HL-60 (cell line): ENCODE measurements around the gene APOE.

Source experiments
- DNase-seq, 2 experiments: peaks; one replicate each; pipeline ENCODE4 v3.0.0-alpha.2; 2010 to 2020; ENCODE audit warnings: low read depth in 1 of 2, low spot score in 1 of 2
- H3K27ac ChIP-seq: fragments of 250-450 bp; sonication (Bioruptor Pico); replicated peaks from 2 replicates; pipeline ENCODE4 v1.5.1; 2020; ENCODE audit warnings: mild to moderate bottlenecking, moderate library complexity
- H3K27me3 ChIP-seq: fragments of 250-450 bp; sonication (Bioruptor Pico); 2 replicates; pipeline ENCODE4 v1.5.1; 2021; ENCODE audit warnings: mild to moderate bottlenecking, moderate library complexity; ENCODE audit not compliant: insufficient read depth, poor library complexity, severe bottlenecking
- H3K4me3 ChIP-seq: replicated peaks from 2 replicates; pipeline ENCODE4 v1.5.1; 2011; ENCODE audit warnings: mild to moderate bottlenecking, control low read depth, low read length; ENCODE audit not compliant: insufficient read depth
- GABPA ChIP-seq: IDR thresholded peaks from 2 replicates; pipeline ENCODE4 v1.6.1; 2012; ENCODE audit warnings: low read depth
- POLR2AphosphoS5 ChIP-seq: IDR thresholded peaks from 2 replicates; pipeline ENCODE4 v1.6.1; 2012; ENCODE audit warnings: low read depth
- SPI1 ChIP-seq: IDR thresholded peaks from 2 replicates; pipeline ENCODE4 v1.6.1; 2012; ENCODE audit warnings: low read depth, mild to moderate bottlenecking, borderline replicate concordance
- TF ChIP-seq, protein P1 (sequence below): IDR thresholded peaks from 2 replicates; pipeline ENCODE4 v1.6.1; 2012; ENCODE audit warnings: low read depth; ENCODE audit not compliant: insufficient replicate concordance
- TF ChIP-seq, protein P2 (sequence below): IDR thresholded peaks from one replicate; pipeline ENCODE4 v1.5.1; 2011; ENCODE audit warnings: low read length, control low read depth, inconsistent platforms; ENCODE audit not compliant: insufficient read depth

The APOE gene

DNA sequence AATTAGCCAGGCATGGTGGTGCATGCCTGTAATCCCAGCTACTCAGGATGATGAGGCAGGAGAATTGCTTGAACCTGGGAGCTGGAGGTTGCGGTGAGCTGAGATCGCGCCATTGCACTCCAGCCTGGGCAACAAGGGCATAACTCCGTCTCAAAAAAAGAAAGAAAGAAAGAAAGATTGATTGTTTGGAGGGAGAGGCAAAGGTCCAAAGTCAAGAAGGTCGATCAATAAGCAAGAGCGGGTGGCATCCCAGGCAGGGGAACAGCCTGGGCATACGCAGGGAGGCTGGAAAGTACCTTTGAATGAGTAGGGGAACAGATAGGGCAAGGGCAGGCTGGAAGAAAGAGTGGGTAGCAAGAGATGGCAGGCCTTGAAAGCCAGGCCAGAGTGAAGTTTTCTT, 24.5 kb downstream of the APOE start:
- no peak for DNase-seq
- H3K27me3 ChIP-seq = no peaks in the 10 kb centered on the region
- H3K4me3 ChIP-seq = no peak overlapping the region
- no peak overlapping the region for H3K27ac ChIP-seq
- TF ChIP-seq, protein P1, sequence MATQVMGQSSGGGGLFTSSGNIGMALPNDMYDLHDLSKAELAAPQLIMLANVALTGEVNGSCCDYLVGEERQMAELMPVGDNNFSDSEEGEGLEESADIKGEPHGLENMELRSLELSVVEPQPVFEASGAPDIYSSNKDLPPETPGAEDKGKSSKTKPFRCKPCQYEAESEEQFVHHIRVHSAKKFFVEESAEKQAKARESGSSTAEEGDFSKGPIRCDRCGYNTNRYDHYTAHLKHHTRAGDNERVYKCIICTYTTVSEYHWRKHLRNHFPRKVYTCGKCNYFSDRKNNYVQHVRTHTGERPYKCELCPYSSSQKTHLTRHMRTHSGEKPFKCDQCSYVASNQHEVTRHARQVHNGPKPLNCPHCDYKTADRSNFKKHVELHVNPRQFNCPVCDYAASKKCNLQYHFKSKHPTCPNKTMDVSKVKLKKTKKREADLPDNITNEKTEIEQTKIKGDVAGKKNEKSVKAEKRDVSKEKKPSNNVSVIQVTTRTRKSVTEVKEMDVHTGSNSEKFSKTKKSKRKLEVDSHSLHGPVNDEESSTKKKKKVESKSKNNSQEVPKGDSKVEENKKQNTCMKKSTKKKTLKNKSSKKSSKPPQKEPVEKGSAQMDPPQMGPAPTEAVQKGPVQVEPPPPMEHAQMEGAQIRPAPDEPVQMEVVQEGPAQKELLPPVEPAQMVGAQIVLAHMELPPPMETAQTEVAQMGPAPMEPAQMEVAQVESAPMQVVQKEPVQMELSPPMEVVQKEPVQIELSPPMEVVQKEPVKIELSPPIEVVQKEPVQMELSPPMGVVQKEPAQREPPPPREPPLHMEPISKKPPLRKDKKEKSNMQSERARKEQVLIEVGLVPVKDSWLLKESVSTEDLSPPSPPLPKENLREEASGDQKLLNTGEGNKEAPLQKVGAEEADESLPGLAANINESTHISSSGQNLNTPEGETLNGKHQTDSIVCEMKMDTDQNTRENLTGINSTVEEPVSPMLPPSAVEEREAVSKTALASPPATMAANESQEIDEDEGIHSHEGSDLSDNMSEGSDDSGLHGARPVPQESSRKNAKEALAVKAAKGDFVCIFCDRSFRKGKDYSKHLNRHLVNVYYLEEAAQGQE = no peak
- TF ChIP-seq POLR2AphosphoS5 = no peak
- no peak for TF ChIP-seq GABPA

DNA sequence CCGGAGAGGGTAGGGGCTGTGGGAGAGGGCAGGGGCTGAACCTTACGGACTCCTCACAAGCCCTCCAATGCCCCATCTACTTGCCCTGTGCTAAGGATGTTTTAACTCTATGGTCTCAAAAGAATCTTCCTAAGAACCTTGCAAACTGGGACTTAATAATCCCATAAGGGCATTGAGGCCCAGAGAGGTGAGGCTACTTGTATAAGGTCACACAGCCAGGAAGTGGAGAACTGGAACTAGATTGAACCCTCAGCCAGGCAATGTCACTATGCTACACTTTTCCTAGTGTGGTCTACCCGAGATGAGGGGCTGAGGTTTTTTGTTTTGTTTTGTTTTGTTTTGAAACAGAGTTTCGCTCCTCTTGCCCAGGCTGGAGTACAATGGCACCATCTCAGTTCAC, 25.9 kb downstream of the APOE start:
- Histone ChIP-seq H3K27ac (no peak overlapping the region), H3K27me3 (no peaks in the 10 kb centered on the region), H3K4me3 (no peak overlapping the region)
- TF ChIP-seq, protein P2, sequence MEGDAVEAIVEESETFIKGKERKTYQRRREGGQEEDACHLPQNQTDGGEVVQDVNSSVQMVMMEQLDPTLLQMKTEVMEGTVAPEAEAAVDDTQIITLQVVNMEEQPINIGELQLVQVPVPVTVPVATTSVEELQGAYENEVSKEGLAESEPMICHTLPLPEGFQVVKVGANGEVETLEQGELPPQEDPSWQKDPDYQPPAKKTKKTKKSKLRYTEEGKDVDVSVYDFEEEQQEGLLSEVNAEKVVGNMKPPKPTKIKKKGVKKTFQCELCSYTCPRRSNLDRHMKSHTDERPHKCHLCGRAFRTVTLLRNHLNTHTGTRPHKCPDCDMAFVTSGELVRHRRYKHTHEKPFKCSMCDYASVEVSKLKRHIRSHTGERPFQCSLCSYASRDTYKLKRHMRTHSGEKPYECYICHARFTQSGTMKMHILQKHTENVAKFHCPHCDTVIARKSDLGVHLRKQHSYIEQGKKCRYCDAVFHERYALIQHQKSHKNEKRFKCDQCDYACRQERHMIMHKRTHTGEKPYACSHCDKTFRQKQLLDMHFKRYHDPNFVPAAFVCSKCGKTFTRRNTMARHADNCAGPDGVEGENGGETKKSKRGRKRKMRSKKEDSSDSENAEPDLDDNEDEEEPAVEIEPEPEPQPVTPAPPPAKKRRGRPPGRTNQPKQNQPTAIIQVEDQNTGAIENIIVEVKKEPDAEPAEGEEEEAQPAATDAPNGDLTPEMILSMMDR = no peak
- TF ChIP-seq, protein P1 = no peak
- TF ChIP-seq SPI1 (no peak), GABPA (no peak), POLR2AphosphoS5 (no peak)
- no peak for DNase-seq

DNA sequence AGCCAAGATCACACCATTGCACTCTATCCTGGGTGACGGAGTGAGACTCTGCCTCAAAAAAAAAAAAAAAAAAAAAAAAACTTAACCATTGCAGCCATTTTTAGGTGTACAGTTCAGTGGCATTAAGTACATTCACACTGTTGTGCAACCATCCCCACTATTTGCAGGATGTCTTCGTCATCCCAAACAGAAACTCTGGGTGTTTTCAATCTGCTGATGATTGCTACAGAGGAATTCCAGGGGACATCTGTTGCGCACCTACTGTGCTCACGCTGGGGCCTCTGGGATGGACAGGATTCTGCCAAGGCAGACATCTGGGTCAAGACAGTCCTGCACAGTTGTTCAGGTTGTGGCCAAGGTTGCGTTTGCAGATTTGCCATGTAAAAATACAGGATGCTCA, 34.1 kb downstream of the APOE start:
- DNase-seq = peak in 1 of 2 experiments; percentile 57
- Histone ChIP-seq H3K4me3 (no peak overlapping the region), H3K27me3 (no peaks in the 10 kb centered on the region), H3K27ac (no peak overlapping the region)
- TF ChIP-seq, protein P2 = no peak
- TF ChIP-seq POLR2AphosphoS5 (no peak), SPI1 (no peak)

DNA sequence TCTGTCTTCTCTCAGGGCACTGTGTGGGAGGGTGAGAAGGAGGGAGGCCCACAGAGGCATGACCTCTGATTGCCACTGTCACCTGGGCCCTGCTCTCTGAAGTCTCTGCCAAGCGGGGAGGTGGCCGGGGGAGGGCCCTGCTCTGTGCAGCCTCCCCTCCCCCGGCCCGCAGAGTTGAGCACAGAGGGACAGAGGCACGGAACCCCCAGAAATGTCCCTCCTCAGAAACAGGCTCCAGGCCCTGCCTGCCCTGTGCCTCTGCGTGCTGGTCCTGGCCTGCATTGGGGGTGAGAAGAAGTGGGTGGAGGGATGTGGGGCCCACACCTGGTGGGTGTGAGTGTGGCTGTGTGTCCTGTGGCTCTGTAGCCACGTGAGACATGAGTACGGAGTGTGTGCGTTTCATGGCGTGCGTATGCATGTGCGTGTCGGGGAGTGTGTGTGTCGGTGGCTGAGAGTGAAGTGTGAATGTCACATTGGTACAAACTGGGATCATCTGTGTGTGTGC, 36.5 kb downstream of the APOE start, which contains the start of gene APOC4:
APOC4 (plus strand) TSS at position 171 of the 505 bp plus-strand sequence; CDS start at position 212, 41 bp downstream.
- TF ChIP-seq, protein P1 = no peak
- TF ChIP-seq GABPA (no peak), POLR2AphosphoS5 (no peak), SPI1 (no peak)
- TF ChIP-seq, protein P2 = no peak

More for the DNA sequence above, 36.5 kb downstream of the APOE start, which contains the start of gene APOC4:
- no peak within 1 kb of the TSS for H3K4me3 ChIP-seq
- DNase-seq = no peak
- H3K27ac ChIP-seq = no peak within 1 kb of the TSS
- no peaks in the 10 kb centered on the region for H3K27me3 ChIP-seq
